22Rv1 (cell line): ENCODE measurements around the gene UBC.

Source experiments
- H3K27ac ChIP-seq: fragments of 450-650 bp; 2 replicates; pipeline ENCODE4 v1.5.1; 2017
- ZFX ChIP-seq: fragments of 450-650 bp; IDR thresholded peaks from 2 replicates; pipeline ENCODE4 v1.6.1; 2017; ENCODE audit warnings: antibody characterized with exemption, borderline replicate concordance
- TF ChIP-seq, protein P1 (sequence below): fragments of 450-650 bp; IDR thresholded peaks from 2 replicates; pipeline ENCODE4 v1.5.1; 2017; ENCODE audit warnings: mild to moderate bottlenecking

UBC gene

DNA sequence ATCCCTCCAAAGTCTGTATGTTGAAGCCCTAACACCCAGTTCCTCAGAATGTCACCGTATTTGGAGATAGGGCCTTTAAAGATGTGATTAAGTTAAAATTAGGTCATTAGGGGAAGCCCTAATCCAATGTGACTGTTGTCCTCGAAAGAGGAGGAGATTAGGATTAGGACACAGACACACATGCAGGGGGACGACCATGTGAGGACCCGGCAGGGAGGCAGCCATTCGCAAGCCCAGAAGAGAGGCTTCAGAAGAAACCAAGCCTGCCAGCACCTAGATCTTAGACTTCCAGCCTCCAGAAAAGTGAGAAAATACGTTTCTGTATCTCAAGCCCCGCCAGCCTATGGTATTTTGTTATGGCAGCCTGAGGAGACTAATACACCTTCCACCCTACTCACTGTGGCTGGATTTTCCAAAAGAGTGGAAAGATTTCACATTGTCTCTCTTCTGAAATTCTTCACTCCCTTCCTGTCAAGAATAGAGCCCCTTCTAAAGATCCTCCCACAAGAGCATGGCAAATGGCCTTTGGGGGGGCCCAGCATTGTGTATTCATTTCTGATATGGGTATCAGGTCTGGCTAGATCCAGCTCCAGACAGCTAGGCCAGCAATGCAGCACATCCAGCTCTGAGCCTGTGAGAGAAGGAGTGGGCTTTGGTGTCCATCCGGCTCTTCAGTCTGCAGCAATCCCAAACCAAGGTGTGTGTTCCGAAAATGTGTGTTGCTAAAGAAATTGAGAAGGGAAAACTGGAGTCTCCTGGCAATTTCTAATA, 15.4 kb upstream of the UBC start:
- no peak overlapping the region for H3K27ac ChIP-seq
- TF ChIP-seq, protein P1, sequence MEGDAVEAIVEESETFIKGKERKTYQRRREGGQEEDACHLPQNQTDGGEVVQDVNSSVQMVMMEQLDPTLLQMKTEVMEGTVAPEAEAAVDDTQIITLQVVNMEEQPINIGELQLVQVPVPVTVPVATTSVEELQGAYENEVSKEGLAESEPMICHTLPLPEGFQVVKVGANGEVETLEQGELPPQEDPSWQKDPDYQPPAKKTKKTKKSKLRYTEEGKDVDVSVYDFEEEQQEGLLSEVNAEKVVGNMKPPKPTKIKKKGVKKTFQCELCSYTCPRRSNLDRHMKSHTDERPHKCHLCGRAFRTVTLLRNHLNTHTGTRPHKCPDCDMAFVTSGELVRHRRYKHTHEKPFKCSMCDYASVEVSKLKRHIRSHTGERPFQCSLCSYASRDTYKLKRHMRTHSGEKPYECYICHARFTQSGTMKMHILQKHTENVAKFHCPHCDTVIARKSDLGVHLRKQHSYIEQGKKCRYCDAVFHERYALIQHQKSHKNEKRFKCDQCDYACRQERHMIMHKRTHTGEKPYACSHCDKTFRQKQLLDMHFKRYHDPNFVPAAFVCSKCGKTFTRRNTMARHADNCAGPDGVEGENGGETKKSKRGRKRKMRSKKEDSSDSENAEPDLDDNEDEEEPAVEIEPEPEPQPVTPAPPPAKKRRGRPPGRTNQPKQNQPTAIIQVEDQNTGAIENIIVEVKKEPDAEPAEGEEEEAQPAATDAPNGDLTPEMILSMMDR: no peak
- no peak for TF ChIP-seq ZFX

DNA sequence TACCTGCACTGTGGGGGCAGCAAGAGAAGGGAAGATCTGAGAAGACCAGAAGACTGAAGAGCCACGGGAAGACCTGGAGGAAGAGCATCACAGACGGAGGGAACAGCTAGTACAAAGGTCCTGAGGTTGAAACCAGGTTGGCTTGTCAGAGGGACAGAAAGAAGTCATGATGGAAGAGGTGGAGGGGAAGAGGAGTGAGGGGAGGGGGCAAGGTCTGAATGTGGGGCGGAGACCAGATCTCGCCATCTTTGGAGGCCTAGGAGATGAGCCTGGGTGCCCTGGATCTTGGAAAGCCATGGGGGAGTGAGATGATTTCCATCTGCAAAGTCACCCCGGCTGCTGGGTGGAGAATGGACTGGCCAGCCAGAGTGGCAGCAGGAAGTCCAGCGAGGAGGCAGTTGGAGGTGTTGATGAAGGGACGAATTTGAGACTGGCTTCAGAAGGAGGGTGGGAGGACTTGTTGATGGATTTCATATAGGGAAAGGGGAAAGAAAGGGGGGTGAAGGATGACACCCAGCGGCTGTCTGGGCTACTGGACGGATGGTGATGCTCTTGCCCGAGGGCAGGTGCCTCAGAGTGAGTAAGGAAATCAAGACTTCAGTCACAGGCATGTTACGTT, 14.6 kb upstream of the UBC start:
- TF ChIP-seq, protein P1: no peak
- TF ChIP-seq ZFX: no peak
- peak overlapping the region; percentile 88 for H3K27ac ChIP-seq

DNA sequence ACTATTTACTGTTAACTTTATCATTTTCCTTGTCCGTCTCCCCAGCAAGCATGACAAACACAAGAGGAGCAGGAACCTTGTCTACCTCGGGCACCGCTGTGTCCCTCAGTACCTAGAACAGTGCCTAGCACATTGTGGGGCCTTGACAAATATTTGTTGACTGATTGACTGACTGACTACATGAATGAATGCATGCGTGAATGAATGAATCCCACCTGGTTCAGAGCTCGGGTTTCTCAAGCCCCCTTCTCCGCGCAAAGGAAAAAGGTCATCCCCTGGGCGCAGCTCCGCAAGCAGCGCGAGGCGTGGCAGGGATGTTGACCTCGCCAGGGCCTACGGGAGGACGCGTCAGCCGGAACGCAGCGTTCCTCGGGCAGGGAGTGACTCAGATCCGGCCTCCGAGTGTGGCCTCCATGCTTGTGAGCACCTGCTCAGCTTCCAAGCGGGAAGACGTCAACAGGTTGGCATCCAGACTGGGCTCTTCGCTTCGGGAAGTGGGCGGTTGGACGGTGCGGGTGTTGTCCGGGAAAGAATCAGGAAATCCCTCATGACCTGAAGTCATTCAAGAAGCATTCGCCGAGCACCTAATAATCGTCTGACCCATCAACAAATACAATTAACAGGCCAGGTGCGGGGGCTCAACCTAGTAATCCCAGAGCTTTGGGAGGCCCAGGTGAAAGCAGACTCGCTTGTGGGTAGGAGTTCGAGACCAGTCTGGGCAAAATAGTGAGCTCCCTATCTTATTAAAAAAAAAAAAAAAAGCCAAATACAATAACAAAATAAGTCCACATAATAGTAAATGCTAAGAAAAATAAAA, 13.9 kb upstream of the UBC start:
- H3K27ac ChIP-seq: peak overlapping the region; percentile 88
- TF ChIP-seq, protein P1: no peak
- no peak for TF ChIP-seq ZFX

DNA sequence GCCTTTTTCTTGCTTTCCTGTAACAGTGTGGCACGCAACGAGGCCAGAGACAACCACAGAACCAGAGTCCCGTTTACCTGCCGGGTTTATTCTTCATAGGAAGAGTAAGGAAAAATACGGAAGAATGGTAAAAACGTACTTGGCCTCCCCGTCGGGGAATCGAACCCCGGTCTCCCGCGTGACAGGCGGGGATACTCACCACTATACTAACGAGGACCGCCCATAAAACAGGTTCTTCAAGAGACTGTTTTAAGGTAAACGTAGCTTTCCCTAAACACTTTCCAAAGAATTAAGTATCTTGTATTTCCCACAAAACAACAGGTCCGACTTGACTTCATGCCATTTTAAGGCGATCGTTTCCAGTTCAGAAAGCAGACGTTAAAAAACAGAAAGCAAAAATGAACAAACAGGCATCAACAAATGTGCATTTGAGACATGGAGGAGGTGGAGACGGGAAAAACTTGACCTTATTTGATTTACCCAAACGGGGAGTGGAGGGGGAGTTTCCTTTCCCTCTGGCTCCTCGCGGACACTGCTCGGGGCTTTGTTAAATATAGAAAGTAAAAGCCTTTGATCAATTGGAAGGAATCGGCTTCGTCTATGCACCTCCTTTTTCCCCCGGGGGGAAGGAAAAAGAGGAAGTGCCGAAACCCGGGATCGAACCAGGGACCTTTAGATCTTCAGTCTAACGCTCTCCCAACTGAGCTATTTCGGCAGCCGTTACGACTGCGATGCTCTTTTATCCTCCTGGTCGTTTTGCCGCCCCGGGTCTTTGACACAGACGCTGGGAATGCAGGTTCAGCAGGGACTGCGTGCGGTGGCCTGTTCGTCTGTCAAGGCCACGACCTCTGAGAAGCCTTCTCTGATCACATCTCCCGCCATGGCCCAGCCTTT, 13.0 kb upstream of the UBC start:
- TF ChIP-seq ZFX: no peak
- TF ChIP-seq, protein P1: no peak
- peak overlapping the region; percentile 88 for H3K27ac ChIP-seq

DNA sequence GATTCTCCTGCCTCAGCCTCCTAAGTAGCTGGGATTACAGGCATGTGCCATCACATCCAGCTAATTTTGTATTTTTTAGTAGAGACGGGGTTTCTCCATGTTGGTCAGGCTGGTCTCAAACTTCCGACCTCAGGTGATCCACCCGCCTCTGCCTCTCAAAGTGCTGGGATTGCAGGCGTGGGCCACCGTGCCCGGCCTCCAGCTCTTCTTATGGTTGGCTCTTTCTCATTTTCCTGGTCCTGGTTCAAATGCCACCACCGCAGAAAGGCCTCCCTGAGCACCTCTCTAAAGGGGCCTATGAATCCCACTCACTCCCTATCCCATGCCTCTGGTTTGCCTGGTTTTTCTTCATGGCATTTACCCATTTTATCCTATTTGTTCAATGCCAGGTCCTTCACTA, 11.3 kb upstream of the UBC start:
- peak overlapping the region; percentile 88; the same call in 1 of the 2 replicates for H3K27ac ChIP-seq

DNA sequence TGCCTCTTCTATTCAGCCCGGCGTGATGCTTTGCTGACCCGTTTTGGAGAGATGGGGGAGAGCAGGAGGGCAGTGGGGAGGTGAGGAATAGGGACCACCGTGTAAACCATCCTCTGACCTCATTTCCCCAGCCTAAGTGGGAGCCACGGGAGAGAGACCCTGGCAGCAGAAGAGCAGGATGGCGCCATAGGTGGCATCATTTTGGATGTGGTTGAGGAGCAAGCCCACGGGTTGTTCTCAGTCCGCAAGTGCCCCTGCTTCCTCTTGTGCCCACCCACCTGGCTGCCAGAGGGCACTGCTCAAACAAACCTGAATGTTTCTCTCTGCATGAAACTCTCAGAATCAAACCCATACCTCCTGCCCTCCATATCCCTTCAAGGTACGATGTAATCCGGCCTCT, 10.7 kb upstream of the UBC start:
- TF ChIP-seq ZFX: no peak
- TF ChIP-seq, protein P1: no peak
- no peak overlapping the region for H3K27ac ChIP-seq
